GM23338 (cell line): ENCODE measurements around the gene A3GALT2. TPM values are rescaled to one million over a fixed set of nuclear protein-coding genes. Genes with fewer than 3 reads are reported as not detected.
A peak's percentile ranks its signal among the peaks of the same experiment; 100 is the strongest.

Source experiments
- ATAC-seq: fragments of 200-7000 bp; cut with Tn5 transposase; 3 replicates; pipeline ENCODE4 v1.9.1; 2020
- DNase-seq: peaks from one replicate; pipeline ENCODE4 v3.0.0-alpha.2; 2015; ENCODE audit warnings: low spot score
- H2AFZ ChIP-seq: fragments of 200-600 bp; sonication (generic); 2 replicates; pipeline ENCODE4 v1.8.0; 2016; ENCODE audit warnings: antibody characterized with exemption, mild to moderate bottlenecking, moderate library complexity
- H3F3A ChIP-seq: fragments of 200-600 bp; sonication (generic); replicated peaks from 2 replicates; pipeline ENCODE4 v1.8.0; 2017; ENCODE audit warnings: antibody characterized with exemption, mixed run types, low read depth
- H3K27ac ChIP-seq: fragments of 200-600 bp; sonication (generic); 2 replicates; pipeline ENCODE4 v1.6.1; 2016; ENCODE audit warnings: low read depth
- H3K27me3 ChIP-seq: fragments of 200-600 bp; sonication (generic); 2 replicates; pipeline ENCODE4 v1.8.0; 2016; ENCODE audit warnings: mild to moderate bottlenecking, mixed run types, moderate library complexity; ENCODE audit not compliant: insufficient read depth
- H3K36me3 ChIP-seq: fragments of 200-600 bp; sonication (generic); 2 replicates; pipeline ENCODE4 v1.8.0; 2016; ENCODE audit warnings: mild to moderate bottlenecking; ENCODE audit not compliant: insufficient read depth
- H3K4me1 ChIP-seq: fragments of 200-600 bp; sonication (generic); 2 replicates; pipeline ENCODE4 v1.8.0; 2016; ENCODE audit warnings: mild to moderate bottlenecking, moderate library complexity; ENCODE audit not compliant: insufficient read depth
- H3K4me2 ChIP-seq: fragments of 200-600 bp; sonication (generic); 2 replicates; pipeline ENCODE4 v1.7.1; 2017; ENCODE audit warnings: mixed run types
- H3K4me3 ChIP-seq: fragments of 200-600 bp; sonication (generic); 2 replicates; pipeline ENCODE4 v1.6.1; 2016; ENCODE audit warnings: mixed run types
- H3K79me2 ChIP-seq: fragments of 200-600 bp; sonication (generic); replicated peaks from 2 replicates; pipeline ENCODE4 v1.8.0; 2017; ENCODE audit warnings: mild to moderate bottlenecking; ENCODE audit not compliant: insufficient read depth
- H3K9me2 ChIP-seq: fragments of 200-600 bp; sonication (generic); 2 replicates; pipeline ENCODE4 v1.8.0; 2017; ENCODE audit not compliant: insufficient read depth
- H4K20me1 ChIP-seq: fragments of 200-600 bp; sonication (generic); replicated peaks from 2 replicates; pipeline ENCODE4 v1.8.0; 2017; ENCODE audit warnings: mild to moderate bottlenecking; ENCODE audit not compliant: insufficient read depth
- H3K27ac Mint-ChIP-seq: 2 replicates; pipeline ENCODE4 v1.8.0; 2020; ENCODE audit warnings: inconsistent platforms, mild to moderate bottlenecking, moderate library complexity, mixed read lengths
- H3K27me3 Mint-ChIP-seq: 3 replicates; pipeline ENCODE4 v1.8.0; 2022; ENCODE audit warnings: low read depth, mild to moderate bottlenecking, moderate library complexity, mixed read lengths, inconsistent platforms; ENCODE audit not compliant: insufficient read depth, poor library complexity
- H3K36me3 Mint-ChIP-seq: 3 replicates; pipeline ENCODE4 v1.8.0; 2021; ENCODE audit warnings: low read depth, mild to moderate bottlenecking, inconsistent platforms, moderate library complexity, mixed read lengths
- H3K4me1 Mint-ChIP-seq: 3 replicates; pipeline ENCODE4 v1.8.0; 2020; ENCODE audit warnings: mild to moderate bottlenecking, inconsistent platforms, mixed read lengths
- H3K4me3 Mint-ChIP-seq: 3 replicates; pipeline ENCODE4 v1.8.0; 2021; ENCODE audit warnings: moderate library complexity, mild to moderate bottlenecking, inconsistent platforms, mixed read lengths
- H3K9me3 Mint-ChIP-seq: 3 replicates; pipeline ENCODE4 v1.8.0; 2020; ENCODE audit warnings: moderate library complexity, mild to moderate bottlenecking, inconsistent platforms, mixed read lengths
- CREB1 ChIP-seq: fragments of 250-450 bp; sonication (Bioruptor Pico); IDR thresholded peaks from 2 replicates; pipeline ENCODE4 v1.5.0; 2020; ENCODE audit warnings: low read depth, mild to moderate bottlenecking, moderate library complexity
- ETS1 ChIP-seq: IDR thresholded peaks from 2 replicates; pipeline ENCODE4 v1.6.1; 2016; ENCODE audit warnings: antibody characterized with exemption
- EZH2 ChIP-seq: fragments of 200-600 bp; sonication (generic); IDR thresholded peaks from one replicate; pipeline ENCODE4 v1.8.0; 2017; ENCODE audit warnings: antibody characterized with exemption, mild to moderate bottlenecking, low read depth; ENCODE audit not compliant: unreplicated experiment
- EZH2phosphoT487 ChIP-seq: fragments of 200-600 bp; sonication (generic); IDR thresholded peaks from one replicate; pipeline ENCODE4 v1.8.1; 2018; ENCODE audit warnings: antibody characterized with exemption; ENCODE audit not compliant: unreplicated experiment
- JUNB ChIP-seq: IDR thresholded peaks from one replicate; pipeline ENCODE4 v1.6.1; 2016; ENCODE audit warnings: antibody characterized with exemption; ENCODE audit not compliant: unreplicated experiment
- NANOG ChIP-seq: IDR thresholded peaks from 2 replicates; pipeline ENCODE4 v1.6.1; 2016; ENCODE audit warnings: antibody characterized with exemption, borderline replicate concordance
- POLR2AphosphoS5 ChIP-seq: IDR thresholded peaks from 2 replicates; pipeline ENCODE4 v1.6.1; 2016; ENCODE audit warnings: antibody characterized with exemption, low read depth
- STAT1 ChIP-seq: IDR thresholded peaks from one replicate; pipeline ENCODE4 v1.6.1; 2016; ENCODE audit warnings: antibody characterized with exemption; ENCODE audit not compliant: unreplicated experiment
- ZNF331 ChIP-seq: fragments of 250-450 bp; sonication (Bioruptor Pico); IDR thresholded peaks from 2 replicates; pipeline ENCODE4 v1.5.0; 2020; ENCODE audit warnings: low read depth, mild to moderate bottlenecking, moderate library complexity
- polyA plus RNA-seq: library from polyadenylated mRNA; unstranded; fragments of >200 nt; fragmentation: Nextera tagmentation; extraction: Ambion mirVana; gene quantifications from 2 replicates; pipeline ENCODE4 v1.2.1, GENCODE V29; 2016
- total RNA-seq: library from RNA; depleted of rRNA; stranded (reverse); fragments of >200 nt; shearing (Covaris generic); gene quantifications from 2 replicates; pipeline ENCODE4 v1.2.3, GENCODE V29; 2014
- TF ChIP-seq, protein P1 (sequence below): IDR thresholded peaks from one replicate; pipeline ENCODE4 v1.6.1; 2018; ENCODE audit warnings: antibody characterized with exemption; ENCODE audit not compliant: unreplicated experiment
- TF ChIP-seq, protein P2 (sequence below), 2 experiments: fragments of 200-600 bp in 1 of 2; sonication (generic) in 1 of 2; conservative IDR thresholded peaks; 2 replicates each; pipeline versions ENCODE4 v1.5.1 to v1.6.1; 2016 to 2017; ENCODE audit warnings: antibody characterized with exemption in 2 of 2, low read depth in 2 of 2, mild to moderate bottlenecking in 2 of 2, moderate library complexity in 1 of 2

A3GALT2 gene
- total and polyA plus RNA-seq, 2 experiments from 2014 or later, result not detected

GRCh38 chr1:33326785-33327184 lies 5.9 kb upstream of the A3GALT2 start:
- peaks cover 5% of the 10 kb centered on the region; the same call in 1 of the 3 replicates for H3K4me1 Mint-ChIP-seq
- Histone ChIP-seq H3K36me3 (no peaks in the 10 kb centered on the region), H3K27me3 (no peaks in the 10 kb centered on the region), H3K4me2 (no peak overlapping the region), H3K9me2 (no peaks in the 10 kb centered on the region), H4K20me1 (no peaks in the 10 kb centered on the region; the same call in 1 of the 2 replicates), H3K27ac (no peak overlapping the region), H3F3A (no peaks in the 10 kb centered on the region), H3K4me1 (no peaks in the 10 kb centered on the region), H3K4me3 (no peak overlapping the region), H2AFZ (no peak overlapping the region), H3K79me2 (no peaks in the 10 kb centered on the region)
- TF ChIP-seq ETS1, result no peak
- TF ChIP-seq EZH2phosphoT487, result no peak
- no peak for TF ChIP-seq JUNB
- no peak for TF ChIP-seq EZH2
- TF ChIP-seq CREB1 (CRISPR knock-in tag), result no peak
- TF ChIP-seq, protein P1, sequence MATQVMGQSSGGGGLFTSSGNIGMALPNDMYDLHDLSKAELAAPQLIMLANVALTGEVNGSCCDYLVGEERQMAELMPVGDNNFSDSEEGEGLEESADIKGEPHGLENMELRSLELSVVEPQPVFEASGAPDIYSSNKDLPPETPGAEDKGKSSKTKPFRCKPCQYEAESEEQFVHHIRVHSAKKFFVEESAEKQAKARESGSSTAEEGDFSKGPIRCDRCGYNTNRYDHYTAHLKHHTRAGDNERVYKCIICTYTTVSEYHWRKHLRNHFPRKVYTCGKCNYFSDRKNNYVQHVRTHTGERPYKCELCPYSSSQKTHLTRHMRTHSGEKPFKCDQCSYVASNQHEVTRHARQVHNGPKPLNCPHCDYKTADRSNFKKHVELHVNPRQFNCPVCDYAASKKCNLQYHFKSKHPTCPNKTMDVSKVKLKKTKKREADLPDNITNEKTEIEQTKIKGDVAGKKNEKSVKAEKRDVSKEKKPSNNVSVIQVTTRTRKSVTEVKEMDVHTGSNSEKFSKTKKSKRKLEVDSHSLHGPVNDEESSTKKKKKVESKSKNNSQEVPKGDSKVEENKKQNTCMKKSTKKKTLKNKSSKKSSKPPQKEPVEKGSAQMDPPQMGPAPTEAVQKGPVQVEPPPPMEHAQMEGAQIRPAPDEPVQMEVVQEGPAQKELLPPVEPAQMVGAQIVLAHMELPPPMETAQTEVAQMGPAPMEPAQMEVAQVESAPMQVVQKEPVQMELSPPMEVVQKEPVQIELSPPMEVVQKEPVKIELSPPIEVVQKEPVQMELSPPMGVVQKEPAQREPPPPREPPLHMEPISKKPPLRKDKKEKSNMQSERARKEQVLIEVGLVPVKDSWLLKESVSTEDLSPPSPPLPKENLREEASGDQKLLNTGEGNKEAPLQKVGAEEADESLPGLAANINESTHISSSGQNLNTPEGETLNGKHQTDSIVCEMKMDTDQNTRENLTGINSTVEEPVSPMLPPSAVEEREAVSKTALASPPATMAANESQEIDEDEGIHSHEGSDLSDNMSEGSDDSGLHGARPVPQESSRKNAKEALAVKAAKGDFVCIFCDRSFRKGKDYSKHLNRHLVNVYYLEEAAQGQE, result no peak
- TF ChIP-seq POLR2AphosphoS5, result no peak
- no peak for TF ChIP-seq STAT1
- TF ChIP-seq ZNF331 (CRISPR knock-in tag), result no peak
- TF ChIP-seq NANOG, result no peak
- no peak for DNase-seq
- H3K9me3 Mint-ChIP-seq, result no peaks in the 10 kb centered on the region
- no peak overlapping the region for H3K4me3 Mint-ChIP-seq
- H3K36me3 Mint-ChIP-seq, result peaks cover 10% of the 10 kb centered on the region; the same call in 2 of the 3 replicates
- H3K27ac Mint-ChIP-seq, result no peak overlapping the region
- no peak for ATAC-seq
- H3K27me3 Mint-ChIP-seq, result peaks cover 11% of the 10 kb centered on the region

GRCh38 chr1:33324677-33325575 lies 4.0 kb upstream of the A3GALT2 start:
- H3K4me3 ChIP-seq, result no peak overlapping the region
- TF ChIP-seq EZH2 (no peak), NANOG (no peak)
- TF ChIP-seq, protein P2, sequence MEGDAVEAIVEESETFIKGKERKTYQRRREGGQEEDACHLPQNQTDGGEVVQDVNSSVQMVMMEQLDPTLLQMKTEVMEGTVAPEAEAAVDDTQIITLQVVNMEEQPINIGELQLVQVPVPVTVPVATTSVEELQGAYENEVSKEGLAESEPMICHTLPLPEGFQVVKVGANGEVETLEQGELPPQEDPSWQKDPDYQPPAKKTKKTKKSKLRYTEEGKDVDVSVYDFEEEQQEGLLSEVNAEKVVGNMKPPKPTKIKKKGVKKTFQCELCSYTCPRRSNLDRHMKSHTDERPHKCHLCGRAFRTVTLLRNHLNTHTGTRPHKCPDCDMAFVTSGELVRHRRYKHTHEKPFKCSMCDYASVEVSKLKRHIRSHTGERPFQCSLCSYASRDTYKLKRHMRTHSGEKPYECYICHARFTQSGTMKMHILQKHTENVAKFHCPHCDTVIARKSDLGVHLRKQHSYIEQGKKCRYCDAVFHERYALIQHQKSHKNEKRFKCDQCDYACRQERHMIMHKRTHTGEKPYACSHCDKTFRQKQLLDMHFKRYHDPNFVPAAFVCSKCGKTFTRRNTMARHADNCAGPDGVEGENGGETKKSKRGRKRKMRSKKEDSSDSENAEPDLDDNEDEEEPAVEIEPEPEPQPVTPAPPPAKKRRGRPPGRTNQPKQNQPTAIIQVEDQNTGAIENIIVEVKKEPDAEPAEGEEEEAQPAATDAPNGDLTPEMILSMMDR (conservative IDR thresholded peaks at IDR 0.05; ENCODE audit: low read depth in 2 of 2), result 0 out of 4 replicates have a peak, but pooled peaks of 1 of the 2 experiments have one; percentile 13
- TF ChIP-seq, protein P1, result no peak
- no peak for DNase-seq
- no peak overlapping the region for H3K27ac Mint-ChIP-seq
- peak; percentile 57 for ATAC-seq
- no peaks in the 10 kb centered on the region for H3K9me2 ChIP-seq
- no peaks in the 10 kb centered on the region for H3K79me2 ChIP-seq
- peaks cover 5% of the 10 kb centered on the region; the same call in 2 of the 3 replicates for H3K4me1 Mint-ChIP-seq
- no peaks in the 10 kb centered on the region for H3F3A ChIP-seq
- H3K27me3 Mint-ChIP-seq, result peaks cover 5% of the 10 kb centered on the region
- no peaks in the 10 kb centered on the region; the same call in 1 of the 2 replicates for H4K20me1 ChIP-seq
- H3K4me3 Mint-ChIP-seq, result no peak overlapping the region
- H3K36me3 Mint-ChIP-seq, result peaks cover 10% of the 10 kb centered on the region; the same call in 2 of the 3 replicates
- H3K36me3 ChIP-seq, result no peaks in the 10 kb centered on the region
- H3K9me3 Mint-ChIP-seq, result no peaks in the 10 kb centered on the region
- no peaks in the 10 kb centered on the region for H3K4me1 ChIP-seq
- no peak overlapping the region for H3K4me2 ChIP-seq
- H3K27me3 ChIP-seq, result no peaks in the 10 kb centered on the region
- H2AFZ ChIP-seq, result no peak overlapping the region
- no peak overlapping the region for H3K27ac ChIP-seq
